ENCODE measurements around the gene SPATS2. TPM values are rescaled to one million over a fixed set of nuclear protein-coding genes. Genes with fewer than 3 reads are reported as not detected.

The SPATS2 gene
- total and polyA plus RNA-seq, 4 donors = 21.8 to 44.6 (median 38.1) TPM

DNA sequence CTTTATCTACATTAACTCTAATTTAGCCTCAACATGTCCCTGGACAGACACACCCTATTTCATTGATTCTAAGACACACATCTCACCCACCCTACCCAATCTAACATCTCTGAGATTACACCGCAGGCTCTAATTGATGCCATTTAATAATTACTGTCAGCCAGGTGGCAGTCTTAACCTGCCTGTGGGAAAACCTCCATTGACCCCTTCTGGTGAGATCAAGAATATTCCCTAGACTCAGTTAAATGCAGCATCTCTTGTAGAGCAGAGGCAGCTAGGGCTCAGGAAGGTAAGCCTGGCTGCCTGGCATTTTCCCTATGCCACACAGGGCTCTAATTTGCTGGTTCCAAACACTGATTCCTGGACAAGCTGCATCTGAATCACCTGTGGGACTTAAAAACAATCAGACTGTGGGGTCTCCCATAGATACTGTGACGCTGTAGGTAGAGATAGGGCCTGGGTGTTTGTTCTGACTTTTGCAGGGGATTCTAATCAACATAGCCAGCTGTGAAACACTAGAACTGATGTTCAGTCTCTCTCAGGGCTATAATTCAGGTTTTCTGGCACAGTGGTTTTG is 186.3 kb downstream of the SPATS2 start:
- Histone ChIP-seq H3K4me1 (ENCODE audit: control insufficient read depth, insufficient read depth, low read length) (peaks cover 16% of the 10 kb centered on the region), H3K4me3 (ENCODE audit: low read depth, low read length) (no peak overlapping the region), H3K27me3 (ENCODE audit: control insufficient read depth, insufficient read depth, low read length) (no peaks in the 10 kb centered on the region), H3K27ac (ENCODE audit: low read depth, low read length) (no peak overlapping the region), H3K9me3 (ENCODE audit: control insufficient read depth, insufficient read depth, low read length) (no peaks in the 10 kb centered on the region), H3K36me3 (ENCODE audit: control insufficient read depth, insufficient read depth, low read length) (peaks cover 46% of the 10 kb centered on the region)
- peak in 1 of 6 donors; percentile 69 for DNase-seq (ENCODE audit: low read depth in 4 of 6, low spot score in 6 of 6)
- 49% methylated on average over 2 of the region's 2 CpGs for WGBS (ENCODE audit: insufficient coverage)

DNA sequence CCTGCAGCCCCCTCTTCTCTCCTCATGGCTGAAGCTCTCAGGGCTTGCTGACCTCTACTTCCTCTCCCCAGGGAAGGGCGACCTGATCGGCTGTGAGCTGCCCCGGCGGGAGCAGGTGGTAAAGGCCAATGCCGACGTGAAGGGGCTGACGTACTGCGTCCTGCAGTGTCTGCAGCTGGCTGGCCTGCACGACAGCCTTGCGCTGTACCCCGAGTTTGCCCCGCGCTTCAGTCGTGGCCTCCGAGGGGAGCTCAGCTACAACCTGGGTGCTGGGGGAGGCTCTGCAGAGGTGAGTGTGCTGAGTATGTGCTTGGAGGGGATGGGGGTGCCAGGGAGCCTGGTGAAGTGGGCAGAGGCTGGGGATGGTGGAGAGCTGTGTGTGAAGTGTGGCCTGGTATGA is 187.0 kb downstream of the SPATS2 start:
- Histone ChIP-seq H3K27ac (ENCODE audit: low read depth, low read length) (no peak overlapping the region), H3K9me3 (ENCODE audit: control insufficient read depth, insufficient read depth, low read length) (no peaks in the 10 kb centered on the region), H3K36me3 (ENCODE audit: control insufficient read depth, insufficient read depth, low read length) (peaks cover 53% of the 10 kb centered on the region), H3K27me3 (ENCODE audit: control insufficient read depth, insufficient read depth, low read length) (no peaks in the 10 kb centered on the region), H3K4me3 (ENCODE audit: low read depth, low read length) (no peak overlapping the region), H3K4me1 (ENCODE audit: control insufficient read depth, insufficient read depth, low read length) (peaks cover 9% of the 10 kb centered on the region)
- DNase-seq (ENCODE audit: low read depth in 4 of 6, low spot score in 6 of 6) = no peak
- 76% methylated on average over 15 of the region's 15 CpGs for WGBS (ENCODE audit: insufficient coverage)

DNA sequence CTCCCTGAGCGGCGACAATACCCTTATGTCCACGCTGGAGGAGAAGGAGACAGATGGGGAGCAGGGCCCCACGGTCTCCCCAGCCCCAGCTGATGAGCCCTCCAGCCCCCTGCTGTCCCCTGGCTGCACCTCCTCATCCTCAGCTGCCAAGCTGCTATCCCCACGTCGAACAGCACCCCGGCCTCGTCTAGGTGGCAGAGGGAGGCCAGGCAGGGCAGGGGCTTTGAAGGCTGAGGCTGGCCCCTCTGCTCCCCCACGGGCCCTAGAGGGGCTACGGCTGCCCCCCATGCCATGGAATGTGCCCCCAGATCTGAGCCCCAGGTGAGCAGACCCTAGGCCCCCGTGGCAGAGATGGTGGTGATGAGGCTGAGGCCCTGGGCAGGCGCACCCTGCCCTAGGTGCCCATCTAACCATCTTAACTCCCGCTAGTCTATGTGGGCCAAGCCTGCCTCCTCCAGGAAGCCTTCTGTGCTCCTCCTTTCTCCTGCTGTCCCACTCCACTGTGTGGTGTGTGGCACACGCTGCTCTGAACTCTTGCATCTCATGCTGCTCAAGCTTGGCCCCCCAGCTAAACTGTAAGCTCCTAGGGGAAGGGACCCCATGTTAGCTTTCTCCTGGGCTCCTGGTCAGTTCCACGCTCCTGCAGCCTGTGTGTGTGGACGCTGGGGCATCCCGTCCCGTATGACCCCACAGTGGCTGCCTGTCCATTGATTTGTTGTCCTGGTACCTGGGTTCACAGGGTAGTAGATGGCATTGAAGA is 188.5 kb downstream of the SPATS2 start:
- H3K4me3 ChIP-seq (ENCODE audit: low read depth, low read length) = no peak overlapping the region
- H3K27me3 ChIP-seq (ENCODE audit: control insufficient read depth, insufficient read depth, low read length) = no peaks in the 10 kb centered on the region
- no peaks in the 10 kb centered on the region for H3K9me3 ChIP-seq (ENCODE audit: control insufficient read depth, insufficient read depth, low read length)
- H3K4me1 ChIP-seq (ENCODE audit: control insufficient read depth, insufficient read depth, low read length) = no peaks in the 10 kb centered on the region
- DNase-seq (ENCODE audit: low read depth in 4 of 6, low spot score in 6 of 6) = no peak
- peaks cover 63% of the 10 kb centered on the region for H3K36me3 ChIP-seq (ENCODE audit: control insufficient read depth, insufficient read depth, low read length)
- 88% methylated on average over 15 of the region's 18 CpGs for WGBS (ENCODE audit: insufficient coverage)
- H3K27ac ChIP-seq (ENCODE audit: low read depth, low read length) = no peak overlapping the region

DNA sequence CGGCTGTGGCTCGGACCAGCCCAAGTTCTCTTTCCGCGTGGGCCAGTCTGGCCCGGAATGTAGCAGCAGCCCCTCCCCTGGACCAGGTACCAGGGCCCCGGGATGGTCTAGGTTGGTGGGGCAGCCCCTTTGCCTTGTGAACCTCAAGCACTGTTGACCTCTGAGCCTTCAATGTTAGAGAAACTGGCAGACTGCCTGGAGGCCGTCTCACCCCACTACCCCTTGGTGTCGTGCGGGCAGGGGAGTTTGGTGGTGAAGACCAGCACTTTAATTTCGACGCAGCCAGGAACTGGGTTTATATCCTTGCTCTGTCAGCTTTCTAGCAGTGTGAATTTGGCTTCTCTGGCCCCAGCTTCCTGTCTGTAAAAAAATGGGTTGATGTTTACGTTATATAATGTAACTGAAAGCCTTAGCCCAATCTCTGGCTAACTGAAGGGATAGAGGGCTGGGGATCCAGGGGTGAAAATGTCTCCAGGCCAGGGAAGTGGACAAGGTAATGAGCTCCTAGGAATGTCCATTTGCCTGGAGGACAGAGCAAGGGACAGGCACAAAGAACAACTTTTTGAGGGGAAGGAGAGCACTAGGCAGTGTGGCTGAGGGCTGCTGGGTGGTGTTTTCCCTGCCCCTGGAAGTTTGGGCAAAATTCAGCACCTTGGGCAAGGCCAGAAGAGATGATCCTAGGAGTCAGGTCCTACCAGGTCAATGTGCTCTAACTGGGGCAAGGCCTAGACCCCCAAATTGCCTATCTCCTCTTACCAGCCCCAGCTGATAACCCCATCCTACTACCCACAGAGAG is 189.3 kb downstream of the SPATS2 start:
- 91% methylated on average over 12 of the region's 12 CpGs for WGBS (ENCODE audit: insufficient coverage)
- no peak for DNase-seq (ENCODE audit: low read depth in 4 of 6, low spot score in 6 of 6)
- Histone ChIP-seq H3K27ac (ENCODE audit: low read depth, low read length) (no peak overlapping the region), H3K4me3 (ENCODE audit: low read depth, low read length) (no peak overlapping the region), H3K36me3 (ENCODE audit: control insufficient read depth, insufficient read depth, low read length) (peaks cover 67% of the 10 kb centered on the region), H3K4me1 (ENCODE audit: control insufficient read depth, insufficient read depth, low read length) (no peaks in the 10 kb centered on the region), H3K27me3 (ENCODE audit: control insufficient read depth, insufficient read depth, low read length) (no peaks in the 10 kb centered on the region), H3K9me3 (ENCODE audit: control insufficient read depth, insufficient read depth, low read length) (no peaks in the 10 kb centered on the region)

DNA sequence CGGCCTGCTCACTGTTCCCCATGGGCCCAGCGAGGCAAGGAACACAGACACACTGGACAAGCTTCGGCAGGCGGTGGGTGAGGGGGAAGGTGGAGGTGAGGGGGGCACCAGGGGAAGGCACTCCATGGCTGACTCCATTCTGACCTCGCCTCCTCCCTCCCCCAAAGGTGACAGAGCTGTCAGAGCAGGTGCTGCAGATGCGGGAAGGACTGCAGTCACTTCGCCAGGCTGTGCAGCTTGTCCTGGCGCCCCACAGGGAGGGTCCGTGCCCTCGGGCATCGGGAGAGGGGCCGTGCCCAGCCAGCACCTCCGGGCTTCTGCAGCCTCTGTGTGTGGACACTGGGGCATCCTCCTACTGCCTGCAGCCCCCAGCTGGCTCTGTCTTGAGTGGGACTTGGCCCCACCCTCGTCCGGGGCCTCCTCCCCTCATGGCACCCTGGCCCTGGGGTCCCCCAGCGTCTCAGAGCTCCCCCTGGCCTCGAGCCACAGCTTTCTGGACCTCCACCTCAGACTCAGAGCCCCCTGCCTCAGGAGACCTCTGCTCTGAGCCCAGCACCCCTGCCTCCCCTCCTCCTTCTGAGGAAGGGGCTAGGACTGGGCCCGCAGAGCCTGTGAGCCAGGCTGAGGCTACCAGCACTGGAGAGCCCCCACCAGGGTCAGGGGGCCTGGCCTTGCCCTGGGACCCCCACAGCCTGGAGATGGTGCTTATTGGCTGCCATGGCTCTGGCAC is 190.1 kb downstream of the SPATS2 start:
- Histone ChIP-seq H3K4me3 (ENCODE audit: low read depth, low read length) (no peak overlapping the region), H3K9me3 (ENCODE audit: control insufficient read depth, insufficient read depth, low read length) (no peaks in the 10 kb centered on the region), H3K36me3 (ENCODE audit: control insufficient read depth, insufficient read depth, low read length) (peaks cover 74% of the 10 kb centered on the region), H3K27ac (ENCODE audit: low read depth, low read length) (no peak overlapping the region), H3K27me3 (ENCODE audit: control insufficient read depth, insufficient read depth, low read length) (no peaks in the 10 kb centered on the region), H3K4me1 (ENCODE audit: control insufficient read depth, insufficient read depth, low read length) (no peaks in the 10 kb centered on the region)
- DNase-seq (ENCODE audit: low read depth in 4 of 6, low spot score in 6 of 6) = no peak
- WGBS (ENCODE audit: insufficient coverage) = 95% methylated on average over 14 of the region's 18 CpGs

DNA sequence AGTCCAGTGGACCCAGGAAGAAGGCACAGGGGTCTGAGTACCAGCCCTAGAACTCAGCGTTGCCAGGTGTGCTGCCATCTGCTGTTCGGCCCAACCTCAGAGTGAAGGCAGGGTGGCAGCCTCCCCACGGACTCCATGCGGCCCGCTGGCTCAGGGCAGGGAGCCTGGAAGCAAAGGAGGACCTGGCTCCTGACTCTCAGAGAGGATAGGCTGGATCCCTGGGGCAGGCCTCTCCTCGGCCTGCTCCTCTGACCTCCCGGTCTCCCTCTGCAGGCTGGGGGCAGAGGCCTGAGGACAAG is 190.6 kb downstream of the SPATS2 start:
- DNase-seq (ENCODE audit: low read depth in 4 of 6, low spot score in 6 of 6) = no peak
- Histone ChIP-seq H3K4me3 (ENCODE audit: low read depth, low read length) (no peak overlapping the region), H3K27me3 (ENCODE audit: control insufficient read depth, insufficient read depth, low read length) (no peaks in the 10 kb centered on the region), H3K36me3 (ENCODE audit: control insufficient read depth, insufficient read depth, low read length) (peaks cover 77% of the 10 kb centered on the region), H3K9me3 (ENCODE audit: control insufficient read depth, insufficient read depth, low read length) (no peaks in the 10 kb centered on the region), H3K27ac (ENCODE audit: low read depth, low read length) (no peak overlapping the region), H3K4me1 (ENCODE audit: control insufficient read depth, insufficient read depth, low read length) (no peaks in the 10 kb centered on the region)
- 77% methylated on average over 7 of the region's 7 CpGs for WGBS (ENCODE audit: insufficient coverage)

DNA sequence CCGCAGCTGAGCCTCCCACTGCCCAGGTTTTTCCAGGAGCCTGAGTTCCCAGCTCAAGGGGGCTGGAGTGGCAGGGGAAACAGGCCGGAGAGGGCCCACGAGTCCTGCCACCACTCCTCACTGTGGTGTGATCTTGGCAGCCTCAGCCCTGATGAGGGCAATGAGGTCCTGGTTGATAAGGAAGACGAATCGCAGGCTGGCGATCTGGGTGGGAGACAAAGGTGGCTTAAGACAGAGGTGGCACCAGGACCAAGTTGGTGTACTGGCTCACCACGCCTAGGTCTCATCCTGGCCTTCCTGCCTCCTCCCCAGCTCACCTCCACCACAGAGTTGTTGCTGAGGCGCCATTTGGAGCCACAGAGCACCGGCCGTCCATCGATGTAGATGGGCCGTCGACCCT is 191.3 kb downstream of the SPATS2 start:
- no peak overlapping the region for H3K27ac ChIP-seq (ENCODE audit: low read depth, low read length)
- peaks cover 84% of the 10 kb centered on the region for H3K36me3 ChIP-seq (ENCODE audit: control insufficient read depth, insufficient read depth, low read length)
- H3K9me3 ChIP-seq (ENCODE audit: control insufficient read depth, insufficient read depth, low read length) = no peaks in the 10 kb centered on the region
- H3K27me3 ChIP-seq (ENCODE audit: control insufficient read depth, insufficient read depth, low read length) = no peaks in the 10 kb centered on the region
- DNase-seq (ENCODE audit: low read depth in 4 of 6, low spot score in 6 of 6) = no peak
- H3K4me3 ChIP-seq (ENCODE audit: low read depth, low read length) = no peak overlapping the region
- no peaks in the 10 kb centered on the region for H3K4me1 ChIP-seq (ENCODE audit: control insufficient read depth, insufficient read depth, low read length)
- WGBS (ENCODE audit: insufficient coverage) = 97% methylated on average over 11 of the region's 13 CpGs

DNA sequence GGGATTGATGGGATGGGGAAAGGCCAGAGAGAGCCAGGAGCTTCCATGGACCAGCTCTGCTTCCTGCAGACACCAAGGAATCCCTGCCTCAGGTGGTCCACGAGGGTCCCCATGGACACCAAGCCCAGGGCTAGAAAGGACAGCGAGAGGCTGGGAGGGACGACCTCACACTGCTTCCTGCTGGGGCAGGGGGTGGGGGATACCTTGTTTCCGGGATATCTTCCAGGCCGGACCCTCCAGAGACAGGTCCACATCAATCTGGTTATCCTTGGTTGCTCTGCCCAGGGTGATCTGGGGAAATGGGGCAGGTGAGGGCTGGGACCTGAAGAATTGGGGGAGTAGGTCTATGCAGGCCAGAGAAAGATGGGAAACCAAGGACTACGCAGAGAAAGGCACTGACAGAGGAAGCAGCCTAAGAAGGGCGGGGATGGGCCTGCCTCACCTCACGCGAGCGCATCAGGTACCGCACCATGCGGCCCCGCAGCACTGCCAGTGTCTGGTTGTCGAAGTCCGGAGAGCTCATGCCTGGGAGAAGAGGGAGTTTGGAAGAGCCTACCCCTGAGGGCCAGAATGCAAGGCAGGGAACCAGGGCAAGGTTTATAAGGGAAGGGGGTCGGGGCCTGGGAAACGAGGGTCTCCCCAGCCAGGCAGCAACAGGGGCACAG is 191.9 kb downstream of the SPATS2 start:
- no peak for DNase-seq (ENCODE audit: low read depth in 4 of 6, low spot score in 6 of 6)
- Histone ChIP-seq H3K9me3 (ENCODE audit: control insufficient read depth, insufficient read depth, low read length) (no peaks in the 10 kb centered on the region), H3K27ac (ENCODE audit: low read depth, low read length) (no peak overlapping the region), H3K4me3 (ENCODE audit: low read depth, low read length) (no peak overlapping the region), H3K36me3 (ENCODE audit: control insufficient read depth, insufficient read depth, low read length) (peaks cover 89% of the 10 kb centered on the region), H3K27me3 (ENCODE audit: control insufficient read depth, insufficient read depth, low read length) (no peaks in the 10 kb centered on the region), H3K4me1 (ENCODE audit: control insufficient read depth, insufficient read depth, low read length) (no peaks in the 10 kb centered on the region)
- WGBS (ENCODE audit: insufficient coverage) = 94% methylated on average over 17 of the region's 17 CpGs

DNA sequence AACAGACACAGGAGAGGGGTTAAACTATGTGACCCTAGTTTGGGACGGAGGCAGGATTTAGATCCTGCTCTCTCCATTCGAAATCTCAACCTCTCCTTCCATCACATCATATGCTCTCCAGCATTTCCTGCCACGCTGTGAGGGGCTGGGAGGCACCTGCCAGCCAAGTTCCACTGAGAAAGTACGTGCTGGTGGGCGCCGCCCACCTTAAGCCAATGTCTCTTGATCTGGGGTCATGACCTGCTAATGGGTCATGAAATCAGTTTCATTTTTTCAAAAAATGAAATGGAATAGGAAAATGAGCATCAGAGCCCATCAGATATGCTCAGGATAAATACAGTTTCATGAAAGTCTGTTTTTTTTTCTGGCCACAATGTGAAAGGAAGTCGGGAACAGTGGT is 193.4 kb downstream of the SPATS2 start:
- Histone ChIP-seq H3K27me3 (ENCODE audit: control insufficient read depth, insufficient read depth, low read length) (no peaks in the 10 kb centered on the region), H3K9me3 (ENCODE audit: control insufficient read depth, insufficient read depth, low read length) (no peaks in the 10 kb centered on the region), H3K4me3 (ENCODE audit: low read depth, low read length) (no peak overlapping the region), H3K27ac (ENCODE audit: low read depth, low read length) (no peak overlapping the region), H3K36me3 (ENCODE audit: control insufficient read depth, insufficient read depth, low read length) (peaks cover 96% of the 10 kb centered on the region), H3K4me1 (ENCODE audit: control insufficient read depth, insufficient read depth, low read length) (no peaks in the 10 kb centered on the region)
- DNase-seq (ENCODE audit: low read depth in 4 of 6, low spot score in 6 of 6) = no peak
- WGBS (ENCODE audit: insufficient coverage) = 93% methylated on average over 7 of the region's 7 CpGs
